DMS153 treated with DMSO at 0.1 percent for 48 hours (cell line): ENCODE data around the gene SLC1A2.

Experiments used
- DNase-seq: peaks from one replicate; lab custom pipeline; 2025; ENCODE audit not compliant: unreplicated experiment; lab: John Stamatoyannopoulos, UW

Gene SLC1A2

GRCh38 chr11:35419184-35419829 lies at the start of gene SLC1A2:
TSS of gene SLC1A2 (minus strand) at chr11:35419558. CDS start at chr11:35418966, 592 bp downstream.
- no peak for DNase-seq

- no peak for DNase-seq
These were observed 46.7 kb upstream of the SLC1A2 start for GRCh38 chr11:35466058-35466457.

GRCh38 chr11:35464308-35464707 lies 45.0 kb upstream of the SLC1A2 start:
- no peak for DNase-seq

- DNase-seq = no peak
These were observed 44.0 kb upstream of the SLC1A2 start for GRCh38 chr11:35463331-35463751.

GRCh38 chr11:35461917-35462538 lies 42.7 kb upstream of the SLC1A2 start:
- no peak for DNase-seq

GRCh38 chr11:35459489-35459888 lies 40.1 kb upstream of the SLC1A2 start:
- no peak for DNase-seq

- DNase-seq = no peak
These were observed 39.5 kb upstream of the SLC1A2 start for GRCh38 chr11:35458846-35459245.

- DNase-seq = no peak
These were observed 35.0 kb upstream of the SLC1A2 start for GRCh38 chr11:35454362-35454761.

GRCh38 chr11:35436581-35437250 lies 17.4 kb upstream of the SLC1A2 start:
- no peak for DNase-seq

GRCh38 chr11:35433588-35433987 lies 14.2 kb upstream of the SLC1A2 start:
- DNase-seq = no peak

GRCh38 chr11:35432464-35432863 lies 13.1 kb upstream of the SLC1A2 start:
- no peak for DNase-seq

- no peak for DNase-seq
These were observed 7.7 kb upstream of the SLC1A2 start for GRCh38 chr11:35427071-35427470.

GRCh38 chr11:35426351-35426750 lies 7.0 kb upstream of the SLC1A2 start:
- DNase-seq = no peak

GRCh38 chr11:35425603-35426212 lies 6.3 kb upstream of the SLC1A2 start:
- DNase-seq = no peak

- no peak for DNase-seq
These were observed 5.0 kb upstream of the SLC1A2 start for GRCh38 chr11:35424157-35424940.

- no peak for DNase-seq
These were observed 1.0 kb upstream of the SLC1A2 start for GRCh38 chr11:35420371-35420770.

- no peak for DNase-seq
These were observed 524 bp upstream of the SLC1A2 start for GRCh38 chr11:35419830-35420333.

- DNase-seq = no peak
These were observed 825 bp downstream of the SLC1A2 start for GRCh38 chr11:35418282-35419183.

- no peak for DNase-seq
These were observed 3.9 kb downstream of the SLC1A2 start for GRCh38 chr11:35415487-35415886.

- no peak for DNase-seq
These were observed 4.6 kb downstream of the SLC1A2 start for GRCh38 chr11:35414776-35415175.
